ENCODE data around the gene DYNLT4. TPM values are rescaled to one million over a fixed set of nuclear protein-coding genes. Genes with fewer than 3 reads are reported as not detected.

Gene DYNLT4
- polyA plus RNA-seq, 1 donor: 0.52 TPM

GRCh38 chr1:44787506-44787905 is 19.6 kb downstream of the DYNLT4 start:
- Histone ChIP-seq H3K27me3 (ENCODE audit: control insufficient read depth, insufficient read depth, low read length) (no peaks in the 10 kb centered on the region), H3K36me3 (ENCODE audit: control insufficient read depth, insufficient read depth, low read length) (no peaks in the 10 kb centered on the region), H3K4me1 (ENCODE audit: control insufficient read depth, insufficient read depth, low read length) (peaks cover 29% of the 10 kb centered on the region), H3K27ac (ENCODE audit: low read length) (no peak overlapping the region), H3K4me3 (ENCODE audit: low read length) (no peak overlapping the region), H3K9me3 (ENCODE audit: control insufficient read depth, low read depth, low read length) (peaks cover 2% of the 10 kb centered on the region)
- no peak for DNase-seq
- no CpG with 5 or more reads among the region's 10 CpGs for WGBS (ENCODE audit: insufficient coverage, low lambda C conversion rate)

- H3K4me3 ChIP-seq (ENCODE audit: low read length): no peak overlapping the region
- no peak for DNase-seq
- H3K36me3 ChIP-seq (ENCODE audit: control insufficient read depth, insufficient read depth, low read length): no peaks in the 10 kb centered on the region
- H3K27ac ChIP-seq (ENCODE audit: low read length): no peak overlapping the region
- no peaks in the 10 kb centered on the region for H3K27me3 ChIP-seq (ENCODE audit: control insufficient read depth, insufficient read depth, low read length)
- peaks cover 29% of the 10 kb centered on the region for H3K4me1 ChIP-seq (ENCODE audit: control insufficient read depth, insufficient read depth, low read length)
- no CpG with 5 or more reads among the region's 9 CpGs for WGBS (ENCODE audit: insufficient coverage, low lambda C conversion rate)
- H3K9me3 ChIP-seq (ENCODE audit: control insufficient read depth, low read depth, low read length): peaks cover 2% of the 10 kb centered on the region
These were observed 20.2 kb downstream of the DYNLT4 start for GRCh38 chr1:44786841-44787426.

GRCh38 chr1:44786138-44786840 is 20.9 kb downstream of the DYNLT4 start:
- WGBS (ENCODE audit: insufficient coverage, low lambda C conversion rate): no CpG with 5 or more reads among the region's 49 CpGs
- H3K27ac ChIP-seq (ENCODE audit: low read length): no peak overlapping the region
- no peaks in the 10 kb centered on the region for H3K36me3 ChIP-seq (ENCODE audit: control insufficient read depth, insufficient read depth, low read length)
- no peaks in the 10 kb centered on the region for H3K27me3 ChIP-seq (ENCODE audit: control insufficient read depth, insufficient read depth, low read length)
- peaks cover 2% of the 10 kb centered on the region for H3K9me3 ChIP-seq (ENCODE audit: control insufficient read depth, low read depth, low read length)
- H3K4me1 ChIP-seq (ENCODE audit: control insufficient read depth, insufficient read depth, low read length): peaks cover 25% of the 10 kb centered on the region
- DNase-seq: peak; percentile 72 to 86
- H3K4me3 ChIP-seq (ENCODE audit: low read length): peak overlapping the region; percentile 56

- Histone ChIP-seq H3K4me3 (ENCODE audit: low read length) (peak overlapping the region; percentile 56), H3K9me3 (ENCODE audit: control insufficient read depth, low read depth, low read length) (peaks cover 2% of the 10 kb centered on the region), H3K27ac (ENCODE audit: low read length) (no peak overlapping the region), H3K36me3 (ENCODE audit: control insufficient read depth, insufficient read depth, low read length) (peaks cover 2% of the 10 kb centered on the region), H3K4me1 (ENCODE audit: control insufficient read depth, insufficient read depth, low read length) (peaks cover 24% of the 10 kb centered on the region), H3K27me3 (ENCODE audit: control insufficient read depth, insufficient read depth, low read length) (no peaks in the 10 kb centered on the region)
- WGBS (ENCODE audit: insufficient coverage, low lambda C conversion rate): no CpG with 5 or more reads among the region's 11 CpGs
- no peak for DNase-seq
These were observed 21.5 kb downstream of the DYNLT4 start for GRCh38 chr1:44785501-44786137.

- Histone ChIP-seq H3K27ac (ENCODE audit: low read length) (no peak overlapping the region), H3K9me3 (ENCODE audit: control insufficient read depth, low read depth, low read length) (peaks cover 2% of the 10 kb centered on the region), H3K4me1 (ENCODE audit: control insufficient read depth, insufficient read depth, low read length) (peaks cover 24% of the 10 kb centered on the region), H3K36me3 (ENCODE audit: control insufficient read depth, insufficient read depth, low read length) (peaks cover 6% of the 10 kb centered on the region), H3K4me3 (ENCODE audit: low read length) (peak overlapping the region; percentile 53), H3K27me3 (ENCODE audit: control insufficient read depth, insufficient read depth, low read length) (no peaks in the 10 kb centered on the region)
- WGBS (ENCODE audit: insufficient coverage, low lambda C conversion rate): no CpG with 5 or more reads among the region's 6 CpGs
- no peak for DNase-seq
These were observed 22.1 kb downstream of the DYNLT4 start for GRCh38 chr1:44785029-44785380.

GRCh38 chr1:44784094-44785028 is 22.8 kb downstream of the DYNLT4 start:
- H3K4me3 ChIP-seq (ENCODE audit: low read length): peak overlapping the region; percentile 53
- WGBS (ENCODE audit: insufficient coverage, low lambda C conversion rate): no CpG with 5 or more reads among the region's 71 CpGs
- peak in 1 of 2 donors; percentile 65 for DNase-seq
- peaks cover 8% of the 10 kb centered on the region for H3K36me3 ChIP-seq (ENCODE audit: control insufficient read depth, insufficient read depth, low read length)
- no peak overlapping the region for H3K27ac ChIP-seq (ENCODE audit: low read length)
- H3K27me3 ChIP-seq (ENCODE audit: control insufficient read depth, insufficient read depth, low read length): no peaks in the 10 kb centered on the region
- peaks cover 24% of the 10 kb centered on the region for H3K4me1 ChIP-seq (ENCODE audit: control insufficient read depth, insufficient read depth, low read length)
- H3K9me3 ChIP-seq (ENCODE audit: control insufficient read depth, low read depth, low read length): peaks cover 2% of the 10 kb centered on the region

GRCh38 chr1:44783697-44784093 is 23.5 kb downstream of the DYNLT4 start:
- H3K4me3 ChIP-seq (ENCODE audit: low read length): peak overlapping the region; percentile 42
- H3K4me1 ChIP-seq (ENCODE audit: control insufficient read depth, insufficient read depth, low read length): peaks cover 24% of the 10 kb centered on the region
- H3K9me3 ChIP-seq (ENCODE audit: control insufficient read depth, low read depth, low read length): peaks cover 2% of the 10 kb centered on the region
- no peak overlapping the region for H3K27ac ChIP-seq (ENCODE audit: low read length)
- H3K36me3 ChIP-seq (ENCODE audit: control insufficient read depth, insufficient read depth, low read length): peaks cover 11% of the 10 kb centered on the region
- H3K27me3 ChIP-seq (ENCODE audit: control insufficient read depth, insufficient read depth, low read length): no peaks in the 10 kb centered on the region
- no CpG with 5 or more reads among the region's 8 CpGs for WGBS (ENCODE audit: insufficient coverage, low lambda C conversion rate)
- no peak for DNase-seq

GRCh38 chr1:44780583-44781121 is 26.5 kb downstream of the DYNLT4 start:
- no peaks in the 10 kb centered on the region for H3K9me3 ChIP-seq (ENCODE audit: control insufficient read depth, low read depth, low read length)
- H3K27me3 ChIP-seq (ENCODE audit: control insufficient read depth, insufficient read depth, low read length): no peaks in the 10 kb centered on the region
- DNase-seq: no peak
- H3K4me3 ChIP-seq (ENCODE audit: low read length): no peak overlapping the region
- peaks cover 33% of the 10 kb centered on the region for H3K4me1 ChIP-seq (ENCODE audit: control insufficient read depth, insufficient read depth, low read length)
- WGBS (ENCODE audit: insufficient coverage, low lambda C conversion rate): 100% methylated on average over 1 of the region's 14 CpGs
- peaks cover 34% of the 10 kb centered on the region for H3K36me3 ChIP-seq (ENCODE audit: control insufficient read depth, insufficient read depth, low read length)
- no peak overlapping the region for H3K27ac ChIP-seq (ENCODE audit: low read length)

- H3K27ac ChIP-seq (ENCODE audit: low read length): no peak overlapping the region
- WGBS (ENCODE audit: insufficient coverage, low lambda C conversion rate): no CpG with 5 or more reads among the region's 6 CpGs
- no peaks in the 10 kb centered on the region for H3K9me3 ChIP-seq (ENCODE audit: control insufficient read depth, low read depth, low read length)
- H3K4me3 ChIP-seq (ENCODE audit: low read length): no peak overlapping the region
- DNase-seq: no peak
- H3K36me3 ChIP-seq (ENCODE audit: control insufficient read depth, insufficient read depth, low read length): peaks cover 34% of the 10 kb centered on the region
- H3K4me1 ChIP-seq (ENCODE audit: control insufficient read depth, insufficient read depth, low read length): peaks cover 20% of the 10 kb centered on the region
- H3K27me3 ChIP-seq (ENCODE audit: control insufficient read depth, insufficient read depth, low read length): no peaks in the 10 kb centered on the region
These were observed 28.2 kb downstream of the DYNLT4 start for GRCh38 chr1:44778705-44779576.

Measured in large intestine (tissue), 3 donors.